GM18909 (cell line): ENCODE data around the gene MMD.
"Not testable (repeated sequence)": the region's sequence is repeated elsewhere in the genome, so short reads cannot be mapped to it uniquely, and the experiment has no call there.

ENCODE experiments used
- ATAC-seq: cut with Tn5 transposase; IDR thresholded peaks from one replicate; pipeline ENCODE4 v1.9.1; 2021; ENCODE audit warnings: mild to moderate bottlenecking; ENCODE audit not compliant: unreplicated experiment, poor library complexity

MMD gene

GRCh38 chr17:55402374-55402773 lies 19.3 kb downstream of the MMD start:
- ATAC-seq, result no peak

- ATAC-seq, result no peak
Observed at GRCh38 chr17:55398689-55399088, 22.9 kb downstream of the MMD start.

- ATAC-seq, result no peak
Observed at GRCh38 chr17:55395803-55396505, 25.7 kb downstream of the MMD start.

- ATAC-seq, result no peak
Observed at GRCh38 chr17:55394357-55395021, 27.1 kb downstream of the MMD start.

- no peak for ATAC-seq
Observed at GRCh38 chr17:55391764-55392467, 29.7 kb downstream of the MMD start.

- no peak for ATAC-seq
Observed at GRCh38 chr17:55391244-55391757, 30.3 kb downstream of the MMD start.

- no peak for ATAC-seq
Observed at GRCh38 chr17:55390364-55390977, 31.2 kb downstream of the MMD start.

GRCh38 chr17:55389715-55390114 lies 31.9 kb downstream of the MMD start:
- not testable (repeated sequence) for ATAC-seq

GRCh38 chr17:55388842-55389241 lies 32.8 kb downstream of the MMD start:
- ATAC-seq, result no peak

- no peak for ATAC-seq
Observed at GRCh38 chr17:55386796-55387332, 34.8 kb downstream of the MMD start.

- no peak for ATAC-seq
Observed at GRCh38 chr17:55384643-55385232, 36.9 kb downstream of the MMD start.

GRCh38 chr17:55383771-55384642 lies 37.6 kb downstream of the MMD start:
- ATAC-seq, result no peak

- ATAC-seq, result no peak
Observed at GRCh38 chr17:55381017-55381770, 40.4 kb downstream of the MMD start.

- no peak for ATAC-seq
Observed at GRCh38 chr17:55377671-55378275, 43.9 kb downstream of the MMD start.

- ATAC-seq, result no peak
Observed at GRCh38 chr17:55368706-55369105, 52.9 kb downstream of the MMD start.

GRCh38 chr17:55366020-55366481 lies 55.6 kb downstream of the MMD start:
- ATAC-seq, result no peak

- ATAC-seq, result no peak
Observed at GRCh38 chr17:55363033-55363432, 58.6 kb downstream of the MMD start.

- ATAC-seq, result no peak
Observed at GRCh38 chr17:55360971-55361370, 60.7 kb downstream of the MMD start.
